ENCODE results near the gene OTUD7B. TPM values are rescaled to one million over a fixed set of nuclear protein-coding genes. Genes with fewer than 3 reads are reported as not detected.

OTUD7B gene
- total RNA-seq, 1 experiment from 2014 or later, result 19.6 TPM

- intact Hi-C loops (cut with micrococcal nuclease; ENCODE audit: unreplicated experiment), result no loop called here
- H3K4me3 ChIP-seq (ENCODE audit: low read depth, low read length), result no peak overlapping the region
- H3K4me3 Mint-ChIP-seq (ENCODE audit: unreplicated experiment), result no peak overlapping the region
- BruUV-seq (replicated peaks), result no TSS peak
- H3K27me3 Mint-ChIP-seq (ENCODE audit: insufficient read depth, unreplicated experiment), result no peaks in the 10 kb centered on the region
- H3K4me1 Mint-ChIP-seq (ENCODE audit: low read depth, unreplicated experiment), result peaks cover 12% of the 10 kb centered on the region
- no peak for TF ChIP-seq CTCF (IDR thresholded peaks at IDR 0.05; ENCODE audit: insufficient read depth in 1 of 2, low read depth in 1 of 2, low read length in 1 of 2, severe bottlenecking in 1 of 2, unreplicated experiment in 1 of 2)
- no peaks in the 10 kb centered on the region for H3K36me3 ChIP-seq (ENCODE audit: control insufficient read depth, insufficient read depth, low read length)
- no peaks in the 10 kb centered on the region for H3K9me3 ChIP-seq
- no peaks in the 10 kb centered on the region for H3K9me3 Mint-ChIP-seq (ENCODE audit: unreplicated experiment)
- ChIA-PET CTCF (no interaction called here), POLR2A (no interaction called here)
- H3K36me3 Mint-ChIP-seq (ENCODE audit: insufficient read depth, unreplicated experiment), result peaks cover 6% of the 10 kb centered on the region
- no peaks in the 10 kb centered on the region for H3K27me3 ChIP-seq (replicated peaks; ENCODE audit: control insufficient read depth, insufficient read depth, low read length)
- H3K27ac Mint-ChIP-seq (ENCODE audit: unreplicated experiment), result no peak overlapping the region
- DNase-seq, result no peak
- H3K4me1 ChIP-seq, result peaks cover 17% of the 10 kb centered on the region
These were observed 17.3 kb downstream of the OTUD7B start for GRCh38 chr1:149993181-149993580.

DNA sequence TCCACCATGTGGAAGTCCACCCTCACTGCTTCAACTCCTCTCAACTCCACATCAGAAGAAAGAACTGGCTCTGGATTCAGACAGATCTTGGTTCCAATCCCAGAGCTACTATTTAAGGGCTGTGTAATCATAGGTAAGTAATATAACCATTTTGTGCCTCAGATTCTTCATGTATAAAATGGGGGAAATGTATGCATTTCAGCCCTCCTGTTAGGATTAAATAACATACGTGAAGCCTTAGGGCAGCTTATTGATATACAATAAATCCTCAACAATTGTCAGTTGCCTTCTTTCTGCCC is 23.3 kb downstream of the OTUD7B start:
- TF ChIP-seq CTCF (IDR thresholded peaks at IDR 0.05; ENCODE audit: insufficient read depth in 1 of 2, low read depth in 1 of 2, low read length in 1 of 2, severe bottlenecking in 1 of 2, unreplicated experiment in 1 of 2), result no peak
- no TSS peak for BruUV-seq (replicated peaks)
- Histone ChIP-seq H3K9me3 (no peaks in the 10 kb centered on the region), H3K27me3 (replicated peaks; ENCODE audit: control insufficient read depth, insufficient read depth, low read length) (no peaks in the 10 kb centered on the region), H3K4me3 (ENCODE audit: low read depth, low read length) (no peak overlapping the region), H3K36me3 (ENCODE audit: control insufficient read depth, insufficient read depth, low read length) (no peaks in the 10 kb centered on the region), H3K4me1 (peaks cover 9% of the 10 kb centered on the region; the same call in 1 of the 2 replicates)
- H3K4me1 Mint-ChIP-seq (ENCODE audit: low read depth, unreplicated experiment), result peaks cover 24% of the 10 kb centered on the region
- H3K27ac Mint-ChIP-seq (ENCODE audit: unreplicated experiment), result no peak overlapping the region
- no peaks in the 10 kb centered on the region for H3K9me3 Mint-ChIP-seq (ENCODE audit: unreplicated experiment)
- peaks cover 12% of the 10 kb centered on the region for H3K36me3 Mint-ChIP-seq (ENCODE audit: insufficient read depth, unreplicated experiment)
- DNase-seq, result no peak
- POLR2A ChIA-PET, result no interaction called here
- CTCF ChIA-PET, result no interaction called here
- H3K4me3 Mint-ChIP-seq (ENCODE audit: unreplicated experiment), result no peak overlapping the region
- intact Hi-C loops (cut with micrococcal nuclease; ENCODE audit: unreplicated experiment), result no loop called here
- no peaks in the 10 kb centered on the region for H3K27me3 Mint-ChIP-seq (ENCODE audit: insufficient read depth, unreplicated experiment)

DNA sequence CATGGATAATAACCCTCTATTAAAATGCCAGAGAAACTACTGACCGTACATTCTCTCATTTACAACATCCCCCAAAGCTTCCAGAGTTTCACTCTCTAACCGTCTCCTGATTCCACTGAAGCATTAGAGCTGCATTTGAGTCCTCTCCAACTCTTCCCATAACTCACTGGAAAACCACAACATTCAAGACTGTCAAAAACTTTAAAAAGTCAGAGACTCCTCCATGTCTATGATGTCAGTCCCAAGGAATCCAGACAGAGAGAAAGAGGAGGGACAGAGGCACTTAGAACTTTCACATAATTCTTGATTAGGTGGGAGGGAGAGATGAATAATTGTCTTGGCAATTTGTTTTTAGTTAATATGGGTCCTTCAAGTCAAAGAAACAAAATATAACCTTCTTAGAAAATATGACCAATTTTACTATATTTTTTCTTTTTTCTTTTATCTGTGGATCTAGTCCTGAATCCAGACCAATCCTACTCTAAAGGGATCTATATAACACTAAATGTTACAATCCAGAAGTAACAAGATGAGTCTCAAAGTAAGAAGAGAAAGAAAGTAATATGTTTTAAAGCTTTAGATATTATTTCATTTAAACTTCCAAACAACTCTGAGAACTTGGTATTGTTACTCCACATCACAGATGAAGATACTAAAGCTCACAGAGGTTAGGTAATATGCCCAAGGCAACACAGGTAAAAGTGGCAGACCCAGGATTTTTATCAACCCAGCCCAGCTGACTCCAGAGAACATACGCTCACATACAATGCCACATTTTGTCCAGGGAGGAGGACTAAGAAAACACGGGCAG is 23.8 kb downstream of the OTUD7B start:
- Histone ChIP-seq H3K9me3 (no peaks in the 10 kb centered on the region), H3K4me1 (peaks cover 9% of the 10 kb centered on the region; the same call in 1 of the 2 replicates), H3K4me3 (ENCODE audit: low read depth, low read length) (no peak overlapping the region), H3K27me3 (replicated peaks; ENCODE audit: control insufficient read depth, insufficient read depth, low read length) (no peaks in the 10 kb centered on the region), H3K36me3 (ENCODE audit: control insufficient read depth, insufficient read depth, low read length) (no peaks in the 10 kb centered on the region)
- Mint-ChIP-seq H3K27me3 (ENCODE audit: insufficient read depth, unreplicated experiment) (no peaks in the 10 kb centered on the region), H3K4me3 (ENCODE audit: unreplicated experiment) (no peak overlapping the region), H3K36me3 (ENCODE audit: insufficient read depth, unreplicated experiment) (peaks cover 12% of the 10 kb centered on the region), H3K9me3 (ENCODE audit: unreplicated experiment) (no peaks in the 10 kb centered on the region), H3K27ac (ENCODE audit: unreplicated experiment) (no peak overlapping the region), H3K4me1 (ENCODE audit: low read depth, unreplicated experiment) (peaks cover 24% of the 10 kb centered on the region)
- intact Hi-C loops (cut with micrococcal nuclease; ENCODE audit: unreplicated experiment), result no loop called here
- DNase-seq, result no peak
- no peak for TF ChIP-seq CTCF (IDR thresholded peaks at IDR 0.05; ENCODE audit: insufficient read depth in 1 of 2, low read depth in 1 of 2, low read length in 1 of 2, severe bottlenecking in 1 of 2, unreplicated experiment in 1 of 2)
- ChIA-PET POLR2A (no interaction called here), CTCF (no interaction called here)
- no TSS peak for BruUV-seq (replicated peaks)
